K562 (cell line): ENCODE data around the gene TEX14. TPM values are rescaled to one million over a fixed set of nuclear protein-coding genes. Genes with fewer than 3 reads are reported as not detected.

Source experiments
- ADNP ChIP-seq: fragments of 200-800 bp; sonication (Bioruptor generic); IDR thresholded peaks from 2 replicates; pipeline ENCODE4 v1.6.1; 2016; ENCODE audit warnings: missing genetic modification characterization, missing compliant biosample characterization
- BCL6 ChIP-seq: fragments of 250-450 bp; sonication (Bioruptor Pico); IDR thresholded peaks from 2 replicates; pipeline ENCODE4 v1.4.0; 2020
- ETS1 ChIP-seq: conservative IDR thresholded peaks from 2 replicates; pipeline ENCODE4 v1.6.1; 2011; ENCODE audit warnings: low read depth, mild to moderate bottlenecking, low read length; ENCODE audit not compliant: control insufficient read depth
- PREB ChIP-seq: sonication (generic); formaldehyde crosslinking; IDR thresholded peaks from 2 replicates; pipeline ENCODE4 v1.8.1; 2023; ENCODE audit warnings: mild to moderate bottlenecking, missing genetic modification reagents
- SLC30A9 ChIP-seq: fragments of 250-450 bp; sonication (Bioruptor Pico); IDR thresholded peaks from 2 replicates; pipeline ENCODE4 v1.8.0; 2022; ENCODE audit warnings: mild to moderate bottlenecking, moderate library complexity
- SMARCA4 ChIP-seq: fragments of 450-650 bp; IDR thresholded peaks from 2 replicates; pipeline ENCODE4 v1.6.1; 2016
- XRCC4 ChIP-seq: IDR thresholded peaks from one replicate; pipeline ENCODE4 v1.6.1; 2011; ENCODE audit not compliant: insufficient read depth, insufficient read length; ENCODE audit errors: extremely low read depth
- ZNF24 ChIP-seq: fragments of 450-650 bp; IDR thresholded peaks from 2 replicates; pipeline ENCODE4 v1.6.1; 2016
- ZNF395 ChIP-seq: fragments of 200-800 bp; sonication (Bioruptor generic); IDR thresholded peaks from 2 replicates; pipeline ENCODE4 v1.6.1; 2017; ENCODE audit warnings: missing genetic modification characterization, missing compliant biosample characterization
- ZNF644 ChIP-seq: fragments of 200-800 bp; sonication (Bioruptor generic); IDR thresholded peaks from 2 replicates; pipeline ENCODE4 v1.6.1; 2016; ENCODE audit warnings: low read depth, missing genetic modification characterization, missing compliant biosample characterization
- polyA plus RNA-seq, 8 experiments: library from polyadenylated mRNA; depleted of rRNA in 4 of 8; stranded (reverse) in 5 of 8; unstranded in 3 of 8; fragments of >200 nt; fragmentation: Nextera tagmentation in 2 of 8; fragmentation: Illumina TruSeq in 1 of 8; extraction: Ambion mirVana in 2 of 8; extraction: Trizol in 1 of 8; gene quantifications; 2 replicates each; pipeline versions ENCODE4 v1.2.1 to v1.2.3, GENCODE V29; 2011 to 2014; ENCODE audit warnings: inconsistent platforms in 1 of 8, missing spikeins in 1 of 8
- total RNA-seq, 7 experiments: library from RNA; depleted of rRNA in 6 of 7; stranded (reverse); fragments of >200 nt in 6 of 7; fragmentation: Illumina TruSeq in 2 of 7; extraction: Trizol in 2 of 7; gene quantifications; 2 replicates each; pipeline versions ENCODE4 v1.2.1 to v1.2.3, GENCODE V29; 2011 to 2021; ENCODE audit warnings: low replicate concordance in 1 of 7
- TF ChIP-seq, protein P1 (sequence below), 2 experiments: fragments of 450-650 bp in 1 of 2; IDR thresholded peaks; 2 replicates each; pipeline ENCODE4 v1.6.1; 2011 to 2017; ENCODE audit warnings: low read depth in 2 of 2, antibody characterized with exemption in 1 of 2, borderline replicate concordance in 1 of 2, low read length in 1 of 2, mild to moderate bottlenecking in 1 of 2, mixed read lengths in 1 of 2; ENCODE audit not compliant: control insufficient read depth in 1 of 2
- TF ChIP-seq, protein P2 (sequence below): IDR thresholded peaks from 2 replicates; pipeline ENCODE4 v1.6.1; 2011; ENCODE audit not compliant: insufficient read length; ENCODE audit errors: extremely low read depth
- TF ChIP-seq, protein P3 (sequence below): fragments of 450-650 bp; formaldehyde crosslinking; IDR thresholded peaks from 2 replicates; pipeline ENCODE4 v1.4.0; 2020; ENCODE audit warnings: mild to moderate bottlenecking

The TEX14 gene
- total and polyA plus RNA-seq, 9 of the 15 experiments (the other 6 are each of a cell fraction or from before 2014, with no cell fraction given): 0.05 to 0.12 (median 0.09) TPM; not detected in 1

- TF ChIP-seq, protein P1, sequence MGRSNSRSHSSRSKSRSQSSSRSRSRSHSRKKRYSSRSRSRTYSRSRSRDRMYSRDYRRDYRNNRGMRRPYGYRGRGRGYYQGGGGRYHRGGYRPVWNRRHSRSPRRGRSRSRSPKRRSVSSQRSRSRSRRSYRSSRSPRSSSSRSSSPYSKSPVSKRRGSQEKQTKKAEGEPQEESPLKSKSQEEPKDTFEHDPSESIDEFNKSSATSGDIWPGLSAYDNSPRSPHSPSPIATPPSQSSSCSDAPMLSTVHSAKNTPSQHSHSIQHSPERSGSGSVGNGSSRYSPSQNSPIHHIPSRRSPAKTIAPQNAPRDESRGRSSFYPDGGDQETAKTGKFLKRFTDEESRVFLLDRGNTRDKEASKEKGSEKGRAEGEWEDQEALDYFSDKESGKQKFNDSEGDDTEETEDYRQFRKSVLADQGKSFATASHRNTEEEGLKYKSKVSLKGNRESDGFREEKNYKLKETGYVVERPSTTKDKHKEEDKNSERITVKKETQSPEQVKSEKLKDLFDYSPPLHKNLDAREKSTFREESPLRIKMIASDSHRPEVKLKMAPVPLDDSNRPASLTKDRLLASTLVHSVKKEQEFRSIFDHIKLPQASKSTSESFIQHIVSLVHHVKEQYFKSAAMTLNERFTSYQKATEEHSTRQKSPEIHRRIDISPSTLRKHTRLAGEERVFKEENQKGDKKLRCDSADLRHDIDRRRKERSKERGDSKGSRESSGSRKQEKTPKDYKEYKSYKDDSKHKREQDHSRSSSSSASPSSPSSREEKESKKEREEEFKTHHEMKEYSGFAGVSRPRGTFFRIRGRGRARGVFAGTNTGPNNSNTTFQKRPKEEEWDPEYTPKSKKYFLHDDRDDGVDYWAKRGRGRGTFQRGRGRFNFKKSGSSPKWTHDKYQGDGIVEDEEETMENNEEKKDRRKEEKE (IDR thresholded peaks at IDR 0.05; ENCODE audit: borderline replicate concordance in 1 of 2, control insufficient read depth in 1 of 2, low read depth in 2 of 2, low read length in 1 of 2): peak; percentile 87 to 100
- TF ChIP-seq, protein P2, sequence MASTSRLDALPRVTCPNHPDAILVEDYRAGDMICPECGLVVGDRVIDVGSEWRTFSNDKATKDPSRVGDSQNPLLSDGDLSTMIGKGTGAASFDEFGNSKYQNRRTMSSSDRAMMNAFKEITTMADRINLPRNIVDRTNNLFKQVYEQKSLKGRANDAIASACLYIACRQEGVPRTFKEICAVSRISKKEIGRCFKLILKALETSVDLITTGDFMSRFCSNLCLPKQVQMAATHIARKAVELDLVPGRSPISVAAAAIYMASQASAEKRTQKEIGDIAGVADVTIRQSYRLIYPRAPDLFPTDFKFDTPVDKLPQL: peak; percentile 100
- TF ChIP-seq ETS1 (peak; percentile 100), BCL6 (peak; percentile 95), ZNF395 (CRISPR knock-in tag) (peak; percentile 89; the same call in 1 of the 2 replicates), SLC30A9 (CRISPR knock-in tag) (peak; percentile 78; the same call in 1 of the 2 replicates), ZNF24 (peak; percentile 65), PREB (peak; percentile 72; the same call in 1 of the 2 replicates), XRCC4 (no peak), SMARCA4 (peak; percentile 52), ADNP (tag) (peak; percentile 46; the same call in 1 of the 2 replicates), ZNF644 (no peak)
- TF ChIP-seq, protein P3, sequence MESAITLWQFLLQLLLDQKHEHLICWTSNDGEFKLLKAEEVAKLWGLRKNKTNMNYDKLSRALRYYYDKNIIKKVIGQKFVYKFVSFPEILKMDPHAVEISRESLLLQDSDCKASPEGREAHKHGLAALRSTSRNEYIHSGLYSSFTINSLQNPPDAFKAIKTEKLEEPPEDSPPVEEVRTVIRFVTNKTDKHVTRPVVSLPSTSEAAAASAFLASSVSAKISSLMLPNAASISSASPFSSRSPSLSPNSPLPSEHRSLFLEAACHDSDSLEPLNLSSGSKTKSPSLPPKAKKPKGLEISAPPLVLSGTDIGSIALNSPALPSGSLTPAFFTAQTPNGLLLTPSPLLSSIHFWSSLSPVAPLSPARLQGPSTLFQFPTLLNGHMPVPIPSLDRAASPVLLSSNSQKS (CRISPR knock-in tag): peak; percentile 99
Observed at GRCh38 chr17:58679263-58680037, 12.4 kb downstream of the TEX14 start (continued).
